GM15510 (cell line): ENCODE data around the gene PDE10A.

Experiments
- POLR2A ChIP-seq: IDR thresholded peaks from 3 replicates; pipeline ENCODE4 v1.6.1; 2011; ENCODE audit warnings: borderline replicate concordance; ENCODE audit not compliant: insufficient read length; ENCODE audit errors: extremely low read depth

The PDE10A gene

GRCh38 chr6:165632194-165632593, 30.8 kb downstream of the PDE10A start:
- no peak for TF ChIP-seq POLR2A

- TF ChIP-seq POLR2A, result no peak
Measured at GRCh38 chr6:165630544-165630953, 32.5 kb downstream of the PDE10A start.

GRCh38 chr6:165628955-165629354, 34.1 kb downstream of the PDE10A start:
- no peak for TF ChIP-seq POLR2A

GRCh38 chr6:165627366-165627765, 35.7 kb downstream of the PDE10A start:
- no peak for TF ChIP-seq POLR2A

GRCh38 chr6:165626711-165627110, 36.3 kb downstream of the PDE10A start:
- no peak for TF ChIP-seq POLR2A

- TF ChIP-seq POLR2A, result no peak
Measured at GRCh38 chr6:165624871-165625639, 38.0 kb downstream of the PDE10A start.

GRCh38 chr6:165621940-165622339, 41.1 kb downstream of the PDE10A start:
- TF ChIP-seq POLR2A, result no peak

- TF ChIP-seq POLR2A, result no peak
Measured at GRCh38 chr6:165618241-165618640, 44.8 kb downstream of the PDE10A start.

GRCh38 chr6:165617528-165617927, 45.5 kb downstream of the PDE10A start:
- TF ChIP-seq POLR2A, result no peak

GRCh38 chr6:165616116-165616515, 46.9 kb downstream of the PDE10A start:
- no peak for TF ChIP-seq POLR2A

GRCh38 chr6:165615636-165616035, 47.4 kb downstream of the PDE10A start:
- no peak for TF ChIP-seq POLR2A

GRCh38 chr6:165611294-165611693, 51.7 kb downstream of the PDE10A start:
- TF ChIP-seq POLR2A, result no peak

- TF ChIP-seq POLR2A, result no peak
Measured at GRCh38 chr6:165606740-165607008, 56.4 kb downstream of the PDE10A start.

GRCh38 chr6:165605901-165606739, 56.9 kb downstream of the PDE10A start:
- TF ChIP-seq POLR2A, result no peak

GRCh38 chr6:165605182-165605875, 57.7 kb downstream of the PDE10A start:
- no peak for TF ChIP-seq POLR2A

- TF ChIP-seq POLR2A, result no peak
Measured at GRCh38 chr6:165602291-165602690, 60.8 kb downstream of the PDE10A start.

- TF ChIP-seq POLR2A, result no peak
Measured at GRCh38 chr6:165600606-165601005, 62.4 kb downstream of the PDE10A start.
